Fibroblast of mammary gland (primary cell): Measurements from ENCODE around the gene RANBP1.
"Not testable (repeated sequence)": the region's sequence is repeated elsewhere in the genome, so short reads cannot be mapped to it uniquely, and the experiment has no call there.

Experiments
- DNase-seq: peaks from one replicate; pipeline ENCODE4 v3.0.0-alpha.2; 2010; ENCODE audit warnings: low read depth
- H3K4me3 ChIP-seq: 2 replicates; pipeline ENCODE4 v1.5.1; 2011; ENCODE audit warnings: low read depth, mild to moderate bottlenecking, low read length, moderate library complexity; ENCODE audit not compliant: control insufficient read depth
- TF ChIP-seq, protein P1 (sequence below): conservative IDR thresholded peaks from 2 replicates; pipeline ENCODE4 v1.5.1; 2011; ENCODE audit warnings: low read depth, low read length, inconsistent platforms; ENCODE audit not compliant: control insufficient read depth, insufficient read depth

The RANBP1 gene

GRCh38 chr22:20155330-20156041 lies 39.6 kb downstream of the RANBP1 start:
- peak; percentile 61 for DNase-seq
- peak overlapping the region; percentile 47 for H3K4me3 ChIP-seq
- TF ChIP-seq, protein P1, sequence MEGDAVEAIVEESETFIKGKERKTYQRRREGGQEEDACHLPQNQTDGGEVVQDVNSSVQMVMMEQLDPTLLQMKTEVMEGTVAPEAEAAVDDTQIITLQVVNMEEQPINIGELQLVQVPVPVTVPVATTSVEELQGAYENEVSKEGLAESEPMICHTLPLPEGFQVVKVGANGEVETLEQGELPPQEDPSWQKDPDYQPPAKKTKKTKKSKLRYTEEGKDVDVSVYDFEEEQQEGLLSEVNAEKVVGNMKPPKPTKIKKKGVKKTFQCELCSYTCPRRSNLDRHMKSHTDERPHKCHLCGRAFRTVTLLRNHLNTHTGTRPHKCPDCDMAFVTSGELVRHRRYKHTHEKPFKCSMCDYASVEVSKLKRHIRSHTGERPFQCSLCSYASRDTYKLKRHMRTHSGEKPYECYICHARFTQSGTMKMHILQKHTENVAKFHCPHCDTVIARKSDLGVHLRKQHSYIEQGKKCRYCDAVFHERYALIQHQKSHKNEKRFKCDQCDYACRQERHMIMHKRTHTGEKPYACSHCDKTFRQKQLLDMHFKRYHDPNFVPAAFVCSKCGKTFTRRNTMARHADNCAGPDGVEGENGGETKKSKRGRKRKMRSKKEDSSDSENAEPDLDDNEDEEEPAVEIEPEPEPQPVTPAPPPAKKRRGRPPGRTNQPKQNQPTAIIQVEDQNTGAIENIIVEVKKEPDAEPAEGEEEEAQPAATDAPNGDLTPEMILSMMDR, result no peak

- TF ChIP-seq, protein P1, result no peak
- no peak overlapping the region for H3K4me3 ChIP-seq
- no peak for DNase-seq
Observed at GRCh38 chr22:20156042-20156389, 40.1 kb downstream of the RANBP1 start.

GRCh38 chr22:20156611-20157429 lies 40.9 kb downstream of the RANBP1 start:
- H3K4me3 ChIP-seq, result no peak overlapping the region
- peak; percentile 65 for DNase-seq
- TF ChIP-seq, protein P1, result peak; percentile 92

DNA sequence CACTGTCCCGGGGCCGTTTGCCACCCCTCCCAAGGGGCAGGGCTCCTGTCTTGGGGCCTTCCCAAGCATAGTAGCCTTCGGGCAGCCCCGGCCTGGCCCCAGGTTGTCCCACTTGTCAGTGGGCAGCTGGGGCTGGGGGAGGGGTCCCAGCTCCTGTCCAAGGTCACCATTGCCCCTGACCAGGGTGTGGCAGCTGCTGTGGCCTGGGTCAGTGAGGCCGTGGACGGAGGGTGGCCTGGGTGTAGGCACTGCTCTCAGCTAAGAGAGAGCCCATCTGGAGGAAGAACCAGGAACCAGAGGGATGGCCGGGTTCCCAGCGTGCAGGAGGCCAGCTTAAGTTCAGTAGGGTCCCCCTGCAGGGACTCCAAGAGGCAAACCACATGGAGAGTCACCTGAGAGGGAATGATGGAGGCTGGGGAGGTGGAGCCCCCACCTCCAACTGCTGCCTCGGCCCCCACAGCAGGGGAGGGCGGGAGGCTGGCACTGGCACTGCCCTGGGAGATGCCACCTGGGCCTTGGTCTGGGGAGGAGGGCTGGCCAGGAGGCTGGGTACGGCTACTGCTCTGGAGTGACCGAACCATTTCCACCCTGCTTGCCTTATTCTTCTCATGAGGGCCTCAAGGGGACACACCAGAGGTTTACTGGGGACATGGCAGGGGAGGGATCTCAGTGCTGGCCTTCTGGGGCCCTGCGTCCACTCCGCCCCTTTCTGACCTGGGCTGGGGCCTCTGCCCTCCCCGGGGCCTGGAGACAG lies 41.7 kb downstream of the RANBP1 start:
- TF ChIP-seq, protein P1, result no peak
- no peak overlapping the region for H3K4me3 ChIP-seq
- DNase-seq, result no peak

DNA sequence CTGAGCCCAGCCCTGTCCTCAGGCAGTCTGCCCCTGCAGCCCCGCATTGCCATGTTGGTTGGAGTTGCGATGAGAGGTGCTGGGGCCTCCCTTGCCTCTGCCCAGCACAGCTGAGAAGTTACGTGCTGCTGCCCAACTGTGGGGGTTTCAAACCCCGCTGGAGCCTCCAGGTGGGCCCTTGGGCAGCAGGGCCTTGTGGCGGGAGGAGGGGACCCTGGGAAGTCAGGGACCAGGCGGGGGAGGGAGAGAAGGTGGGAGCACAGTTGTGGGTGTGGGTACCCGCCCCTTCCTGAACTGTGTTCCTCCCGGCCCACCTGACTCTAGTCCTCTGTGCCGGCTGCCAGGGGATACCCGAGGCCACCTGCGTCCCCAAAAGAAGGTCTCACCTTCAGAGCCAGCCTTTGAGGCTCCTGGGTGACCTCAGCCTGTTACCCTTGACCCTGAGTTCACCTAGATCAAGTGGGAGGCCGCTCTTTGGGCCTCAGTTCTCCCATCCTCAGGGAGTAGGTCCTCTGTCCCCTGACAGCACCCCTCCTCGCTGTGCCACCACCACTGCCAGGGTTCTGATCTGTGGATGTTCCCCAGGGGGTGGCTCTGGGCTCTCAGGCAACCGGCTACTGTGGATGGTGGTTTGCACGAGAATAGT lies 42.6 kb downstream of the RANBP1 start:
- no peak for DNase-seq
- TF ChIP-seq, protein P1, result no peak
- H3K4me3 ChIP-seq, result no peak overlapping the region

- DNase-seq, result no peak
- no peak overlapping the region for H3K4me3 ChIP-seq
- TF ChIP-seq, protein P1, result no peak
Observed at GRCh38 chr22:20159076-20159475, 43.2 kb downstream of the RANBP1 start.

- DNase-seq, H3K4me3 ChIP-seq: not testable (repeated sequence)
Observed at GRCh38 chr22:20159531-20159930, 43.6 kb downstream of the RANBP1 start.
